ENCODE measurements around the gene MBNL1. TPM values are rescaled to one million over a fixed set of nuclear protein-coding genes. Genes with fewer than 3 reads are reported as not detected.

Gene MBNL1
- total RNA-seq, 5 donors from 2014 or later (not counting 1 experiment from before 2014, with no cell fraction given) = 408 to 705 (median 423) TPM

- peaks cover 42% of the 10 kb centered on the region for H3K36me3 Mint-ChIP-seq
- peaks cover 51 to 67% of the 10 kb centered on the region in 2 experiments for H3K4me1 ChIP-seq (ENCODE audit: control insufficient read depth in 1 of 2, extremely low read depth in 1 of 2, insufficient read depth in 2 of 2, low read length in 2 of 2)
Observed at GRCh38 chr3:152298393-152299248, 29.9 kb downstream of the MBNL1 start.

DNA sequence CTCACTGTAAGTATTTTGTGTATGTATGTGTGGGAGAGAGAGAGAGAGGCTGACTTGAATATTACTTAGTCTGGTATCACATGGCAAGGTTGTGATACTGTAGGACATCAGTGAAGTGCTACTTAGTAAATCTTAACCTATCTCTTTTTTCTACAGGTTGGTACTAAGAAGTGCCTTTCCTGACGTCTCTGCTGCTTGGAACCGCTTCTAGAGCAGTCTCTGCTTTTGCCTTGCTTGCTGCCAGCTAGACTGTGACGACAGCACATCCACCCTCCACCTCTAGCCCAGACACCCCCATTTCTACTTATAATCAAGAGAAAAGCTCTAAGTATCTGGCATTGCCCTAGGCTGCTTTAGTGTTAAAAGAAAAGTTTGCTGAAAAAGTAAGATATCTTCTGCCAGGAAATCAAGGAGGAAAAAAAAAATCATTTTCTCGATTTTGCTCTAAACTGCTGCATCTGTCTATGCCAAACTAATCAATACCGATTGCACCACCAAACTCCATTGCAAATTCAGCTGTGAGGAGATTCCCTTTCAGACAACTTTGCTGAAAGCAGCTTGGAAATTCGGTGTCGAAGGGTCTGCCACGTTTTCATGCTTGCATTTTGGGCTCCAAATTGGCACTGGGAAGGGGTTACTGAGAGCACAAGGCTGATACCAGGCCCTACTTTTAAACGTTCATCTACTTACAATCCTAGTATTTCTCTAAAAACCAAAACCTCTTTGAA lies 30.7 kb downstream of the MBNL1 start:
- ChIA-PET POLR2A (interaction anchor here (0.6 to 2.0 kb wide), 15 partner anchors 8 to 79 kb away, joined by 3 to 11 read pairs (median 3); no protein-coding TSS in a partner anchor), CTCF (interaction anchor here (0.5 to 1.1 kb wide), 6 partner anchors 11 to 148 kb away, joined by 3 to 6 read pairs (median 4); no protein-coding TSS in a partner anchor)
- Histone ChIP-seq H3K4me3 (ENCODE audit: control insufficient read depth in 1 of 2, extremely low read depth in 1 of 2, low read length in 1 of 2) (peak overlapping the region in 1 of 2 donors; percentile 1), H3K9me3 (no peaks in the 10 kb centered on the region), H3K27me3 (replicated peaks in 1 of 2; ENCODE audit: control insufficient read depth in 2 of 2, extremely low read depth in 1 of 2, insufficient read depth in 2 of 2, low read length in 1 of 2) (no peaks in the 10 kb centered on the region), H3K4me1 (ENCODE audit: control insufficient read depth in 1 of 2, extremely low read depth in 1 of 2, insufficient read depth in 2 of 2, low read length in 2 of 2) (peaks cover 49 to 73% of the 10 kb centered on the region in 2 experiments), H3K36me3 (ENCODE audit: control insufficient read depth in 2 of 2, extremely low read depth in 1 of 2, insufficient read depth in 1 of 2, low read length in 1 of 2) (peaks cover 1 to 27% of the 10 kb centered on the region in 2 donors), H3K27ac (ENCODE audit: low read length) (peak overlapping the region; percentile 54)
- peak overlapping the region; percentile 59 to 78 (median 72) for H3K4me3 Mint-ChIP-seq
- H3K27me3 Mint-ChIP-seq = no peaks in the 10 kb centered on the region
- WGBS (ENCODE audit: insufficient coverage) = 44% methylated on average over 5 of the region's 9 CpGs
- peak; percentile 41 to 84 (median 63) for ATAC-seq (replicated peaks in 1 of 4)
- DNase-seq = peak in 32 of 35 experiments; percentile 36 to 81 (median 64)
- H3K27ac Mint-ChIP-seq = peak overlapping the region; percentile 90 to 92
- no peaks in the 10 kb centered on the region for H3K9me3 Mint-ChIP-seq
- peaks cover 42% of the 10 kb centered on the region for H3K36me3 Mint-ChIP-seq
- H3K4me1 Mint-ChIP-seq = peaks cover 85 to 90% (median 89%) of the 10 kb centered on the region in 3 donors

More at GRCh38 chr3:152298393-152299248, 29.9 kb downstream of the MBNL1 start:
- Mint-ChIP-seq H3K4me3 (peak overlapping the region; percentile 59 to 78 (median 72)), H3K27ac (peak overlapping the region; percentile 90 to 92), H3K27me3 (no peaks in the 10 kb centered on the region), H3K4me1 (peaks cover 79 to 89% (median 88%) of the 10 kb centered on the region in 3 donors), H3K9me3 (no peaks in the 10 kb centered on the region)
- H3K27me3 ChIP-seq (replicated peaks in 1 of 2; ENCODE audit: control insufficient read depth in 2 of 2, extremely low read depth in 1 of 2, insufficient read depth in 2 of 2, low read length in 1 of 2) = no peaks in the 10 kb centered on the region
- ATAC-seq (replicated peaks in 1 of 4) = peak; percentile 73 to 78 (median 76)
- POLR2A ChIA-PET = interaction anchor here (0.6 to 1.2 kb wide), 8 partner anchors 11 to 80 kb away, joined by 3 to 11 read pairs (median 3); no protein-coding TSS in a partner anchor
- CTCF ChIA-PET = interaction anchor here (0.5 to 1.1 kb wide), 3 partner anchors 11 to 115 kb away, joined by 3 to 6 read pairs (median 3); no protein-coding TSS in a partner anchor
- H3K4me3 ChIP-seq (ENCODE audit: control insufficient read depth in 1 of 2, extremely low read depth in 1 of 2, low read length in 1 of 2) = peak overlapping the region in 1 of 2 donors; percentile 1
- DNase-seq = peak in 31 of 35 experiments; percentile 10 to 89 (median 54)
- H3K36me3 ChIP-seq (ENCODE audit: control insufficient read depth in 2 of 2, extremely low read depth in 1 of 2, insufficient read depth in 1 of 2, low read length in 1 of 2) = peaks cover 2 to 27% of the 10 kb centered on the region in 2 donors
- H3K27ac ChIP-seq (ENCODE audit: low read length) = peak overlapping the region; percentile 54
- H3K9me3 ChIP-seq = no peaks in the 10 kb centered on the region
- 4% methylated on average over 3 of the region's 14 CpGs for WGBS (ENCODE audit: insufficient coverage)

DNA sequence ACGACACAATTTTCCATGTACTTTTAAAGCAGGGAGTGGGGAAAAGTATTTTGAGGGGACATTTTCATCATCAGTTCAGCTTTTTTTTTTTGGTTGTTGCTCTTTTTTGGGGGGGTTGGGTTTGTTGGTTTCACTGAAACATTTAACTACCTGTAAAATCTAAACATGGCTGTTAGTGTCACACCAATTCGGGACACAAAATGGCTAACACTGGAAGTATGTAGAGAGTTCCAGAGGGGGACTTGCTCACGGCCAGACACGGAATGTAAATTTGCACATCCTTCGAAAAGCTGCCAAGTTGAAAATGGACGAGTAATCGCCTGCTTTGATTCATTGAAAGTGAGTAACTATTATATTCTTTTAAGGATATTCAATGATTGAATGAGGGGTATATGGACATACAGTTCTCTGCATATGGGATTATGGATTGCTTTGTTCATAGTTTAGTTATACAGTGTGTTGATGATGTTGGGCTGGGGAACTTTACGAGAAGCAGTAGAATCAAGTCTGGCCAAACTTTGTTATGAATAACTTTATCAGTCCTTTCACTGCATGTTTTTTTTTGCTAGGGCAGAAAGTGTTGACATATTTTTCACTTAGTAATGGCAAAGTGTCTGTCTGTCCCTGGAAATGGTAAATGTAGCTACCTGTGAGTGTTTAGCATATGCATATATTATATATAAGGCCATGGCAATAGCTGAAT lies 31.5 kb downstream of the MBNL1 start:
- H3K4me3 ChIP-seq (ENCODE audit: control insufficient read depth in 1 of 2, extremely low read depth in 1 of 2, low read length in 1 of 2) = no peak overlapping the region
- DNase-seq (no peak), ATAC-seq (replicated peaks in 1 of 4) (no peak)
- no peaks in the 10 kb centered on the region for H3K9me3 ChIP-seq
- peaks cover 0 to 28% of the 10 kb centered on the region in 2 donors for H3K36me3 ChIP-seq (ENCODE audit: control insufficient read depth in 2 of 2, extremely low read depth in 1 of 2, insufficient read depth in 1 of 2, low read length in 1 of 2)
- Mint-ChIP-seq H3K9me3 (no peaks in the 10 kb centered on the region), H3K4me3 (peak overlapping the region; percentile 59 to 78 (median 72)), H3K36me3 (peaks cover 42% of the 10 kb centered on the region), H3K4me1 (peaks cover 91 to 93% (median 91%) of the 10 kb centered on the region in 3 donors), H3K27me3 (no peaks in the 10 kb centered on the region), H3K27ac (peak overlapping the region; percentile 90 to 92)
- CTCF ChIA-PET = interaction anchor here (0.5 to 1.6 kb wide), 9 partner anchors 10 to 148 kb away, joined by 3 to 6 read pairs (median 4); no protein-coding TSS in a partner anchor
- 69% methylated on average over 5 of the region's 8 CpGs for WGBS (ENCODE audit: insufficient coverage)
- POLR2A ChIA-PET = interaction anchor here (0.5 to 2.0 kb wide), 20 partner anchors 9 to 110 kb away, joined by 3 to 10 read pairs (median 3); partner anchors contain the start of gene MBNL1 (in 1 of the 2)
- peak overlapping the region; percentile 54 for H3K27ac ChIP-seq (ENCODE audit: low read length)
- H3K27me3 ChIP-seq (replicated peaks in 1 of 2; ENCODE audit: control insufficient read depth in 2 of 2, extremely low read depth in 1 of 2, insufficient read depth in 2 of 2, low read length in 1 of 2) = no peaks in the 10 kb centered on the region
- peaks cover 48 to 76% of the 10 kb centered on the region in 2 experiments for H3K4me1 ChIP-seq (ENCODE audit: control insufficient read depth in 1 of 2, extremely low read depth in 1 of 2, insufficient read depth in 2 of 2, low read length in 2 of 2)

DNA sequence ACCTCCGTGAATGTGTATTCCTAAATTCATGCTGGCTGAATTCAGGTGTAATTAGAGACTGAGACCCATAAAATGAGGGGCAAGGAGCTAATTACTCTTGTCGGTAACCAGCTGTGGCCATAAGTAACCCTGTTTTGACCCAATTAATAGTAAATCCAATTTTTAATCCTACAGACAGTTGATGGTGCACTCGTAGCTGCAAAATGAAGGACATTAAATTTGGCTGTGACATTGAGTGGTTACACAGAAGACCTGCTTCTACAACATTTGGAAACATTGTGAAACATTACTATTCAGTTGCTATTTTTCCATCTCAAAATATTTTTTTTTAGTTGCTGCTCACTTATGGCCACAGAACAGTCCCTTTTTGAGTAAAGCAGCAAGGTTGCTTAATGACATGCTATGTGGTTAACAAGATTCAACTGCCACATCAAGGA lies 33.0 kb downstream of the MBNL1 start:
- POLR2A ChIA-PET = interaction anchor here (0.5 to 1.2 kb wide), 8 partner anchors 10 to 97 kb away, joined by 3 to 4 read pairs (median 3); no protein-coding TSS in a partner anchor

GRCh38 chr3:152302521-152303021 lies 33.8 kb downstream of the MBNL1 start:
- H3K4me3 ChIP-seq (ENCODE audit: control insufficient read depth in 1 of 2, extremely low read depth in 1 of 2, low read length in 1 of 2) = no peak overlapping the region
- no peaks in the 10 kb centered on the region for H3K9me3 ChIP-seq
- DNase-seq (peak in 1 of 35 experiments; percentile 62), ATAC-seq (replicated peaks in 1 of 4) (peak; percentile 15 to 52 (median 38))
- H3K4me1 Mint-ChIP-seq = peaks cover 91 to 95% (median 93%) of the 10 kb centered on the region in 3 donors
- peaks cover 0 to 40% of the 10 kb centered on the region in 2 donors for H3K36me3 ChIP-seq (ENCODE audit: control insufficient read depth in 2 of 2, extremely low read depth in 1 of 2, insufficient read depth in 1 of 2, low read length in 1 of 2)
- ChIA-PET CTCF (interaction anchor here (0.6 to 1.4 kb wide), 6 partner anchors 8 to 137 kb away, joined by 3 to 5 read pairs (median 4); partner anchors contain the start of gene MBNL1 (in 1 of the 2)), POLR2A (interaction anchor here (0.5 to 1.2 kb wide), 12 partner anchors 9 to 157 kb away, joined by 3 to 7 read pairs (median 4); no protein-coding TSS in a partner anchor)
- H3K36me3 Mint-ChIP-seq = peaks cover 44% of the 10 kb centered on the region
- no peaks in the 10 kb centered on the region for H3K27me3 Mint-ChIP-seq
- no peaks in the 10 kb centered on the region for H3K27me3 ChIP-seq (replicated peaks in 1 of 2; ENCODE audit: control insufficient read depth in 2 of 2, extremely low read depth in 1 of 2, insufficient read depth in 2 of 2, low read length in 1 of 2)
- H3K4me1 ChIP-seq (ENCODE audit: control insufficient read depth in 1 of 2, extremely low read depth in 1 of 2, insufficient read depth in 2 of 2, low read length in 2 of 2) = peaks cover 44 to 70% of the 10 kb centered on the region in 2 experiments
- peak overlapping the region; percentile 1 to 58 (median 48) for H3K4me3 Mint-ChIP-seq
- H3K9me3 Mint-ChIP-seq = no peaks in the 10 kb centered on the region
- peak overlapping the region; percentile 49 to 65 for H3K27ac Mint-ChIP-seq
- H3K27ac ChIP-seq (ENCODE audit: low read length) = peak overlapping the region; percentile 61
- WGBS (ENCODE audit: insufficient coverage) = no CpG with 5 or more reads among the region's 4 CpGs

More for the DNA sequence above, 33.0 kb downstream of the MBNL1 start:
- H3K4me1 Mint-ChIP-seq = peaks cover 91 to 93% (median 91%) of the 10 kb centered on the region in 3 donors
- CTCF ChIA-PET = interaction anchor here in 1 of 2 donors (0.6 to 1.6 kb wide), 5 partner anchors 10 to 137 kb away, joined by 3 to 5 read pairs (median 4); no protein-coding TSS in a partner anchor
- ATAC-seq (replicated peaks in 1 of 4) (no peak), DNase-seq (no peak)
- Histone ChIP-seq H3K9me3 (no peaks in the 10 kb centered on the region), H3K36me3 (ENCODE audit: control insufficient read depth in 2 of 2, extremely low read depth in 1 of 2, insufficient read depth in 1 of 2, low read length in 1 of 2) (peaks cover 0 to 32% of the 10 kb centered on the region in 2 donors), H3K4me3 (ENCODE audit: control insufficient read depth in 1 of 2, extremely low read depth in 1 of 2, low read length in 1 of 2) (no peak overlapping the region), H3K4me1 (ENCODE audit: control insufficient read depth in 1 of 2, extremely low read depth in 1 of 2, insufficient read depth in 2 of 2, low read length in 2 of 2) (peaks cover 44 to 70% of the 10 kb centered on the region in 2 experiments), H3K27ac (ENCODE audit: low read length) (peak overlapping the region; percentile 61), H3K27me3 (replicated peaks in 1 of 2; ENCODE audit: control insufficient read depth in 2 of 2, extremely low read depth in 1 of 2, insufficient read depth in 2 of 2, low read length in 1 of 2) (no peaks in the 10 kb centered on the region)
- no peaks in the 10 kb centered on the region for H3K9me3 Mint-ChIP-seq
- H3K4me3 Mint-ChIP-seq = peak overlapping the region; percentile 54 to 59 (median 55)
- H3K27me3 Mint-ChIP-seq = no peaks in the 10 kb centered on the region
- H3K36me3 Mint-ChIP-seq = peaks cover 46% of the 10 kb centered on the region
- peak overlapping the region; percentile 56 to 80 for H3K27ac Mint-ChIP-seq
- WGBS (ENCODE audit: insufficient coverage) = no CpG with 5 or more reads among the region's 3 CpGs
